Neural cell (in vitro differentiated cells): Measurements from ENCODE around the gene TSPAN4. TPM values are rescaled to one million over a fixed set of nuclear protein-coding genes. Genes with fewer than 3 reads are reported as not detected.

ENCODE experiments used
- H2AFZ ChIP-seq: fragments of 200-600, 300-800 bp; sonication (generic), shearing (Covaris generic); 2 replicates; pipeline ENCODE4 v1.6.0; 2014; ENCODE audit warnings: low read depth, mild to moderate bottlenecking, antibody characterized with exemption, low read length, moderate library complexity
- H3F3A ChIP-seq: fragments of 200-600 bp; shearing (Covaris generic); 2 replicates; pipeline ENCODE4 v1.6.1; 2016; ENCODE audit warnings: mild to moderate bottlenecking, moderate library complexity, mixed read lengths, antibody characterized with exemption, low read length; ENCODE audit not compliant: insufficient read depth, poor library complexity, severe bottlenecking
- H3K27ac ChIP-seq: fragments of 200-600, 300-800 bp; sonication (generic), shearing (Covaris generic); 2 replicates; pipeline ENCODE4 v1.5.1; 2014; ENCODE audit warnings: mild to moderate bottlenecking, low read length, moderate library complexity
- H3K27me3 ChIP-seq: fragments of 300-800, 200-600 bp; sonication (generic), shearing (Covaris generic); 2 replicates; pipeline ENCODE4 v1.6.0; 2014; ENCODE audit warnings: mild to moderate bottlenecking, low read depth, low read length, moderate library complexity; ENCODE audit not compliant: insufficient read depth
- H3K36me3 ChIP-seq: fragments of 300-800, 200-600 bp; sonication (generic), shearing (Covaris generic); 2 replicates; pipeline ENCODE4 v1.5.1; 2014; ENCODE audit warnings: mild to moderate bottlenecking, antibody characterized with exemption, low read length, moderate library complexity; ENCODE audit not compliant: insufficient read depth
- H3K4me2 ChIP-seq: fragments of 300-800, 200-600 bp; sonication (generic), shearing (Covaris generic); 2 replicates; pipeline ENCODE4 v1.6.0; 2014; ENCODE audit warnings: mild to moderate bottlenecking, low read length
- H3K4me3 ChIP-seq: fragments of 300-800, 200-600 bp; sonication (generic), shearing (Covaris generic); 2 replicates; pipeline ENCODE4 v1.5.1; 2014; ENCODE audit warnings: mild to moderate bottlenecking, low read length, moderate library complexity
- H3K79me2 ChIP-seq: fragments of 200-600 bp; shearing (Covaris generic); replicated peaks from 2 replicates; pipeline ENCODE4 v1.6.0; 2014; ENCODE audit warnings: mild to moderate bottlenecking, low read length, moderate library complexity; ENCODE audit not compliant: insufficient read depth
- H3K9ac ChIP-seq: fragments of 300-800, 200-600 bp; sonication (generic), shearing (Covaris generic); 2 replicates; pipeline ENCODE4 v1.6.1; 2016; ENCODE audit warnings: mild to moderate bottlenecking, low read length, mixed read lengths
- H3K9me2 ChIP-seq: fragments of 200-600 bp; shearing (Covaris generic); 2 replicates; pipeline ENCODE4 v1.6.1; 2016; ENCODE audit warnings: mild to moderate bottlenecking, low read length, mixed read lengths; ENCODE audit not compliant: insufficient read depth
- H3K9me3 ChIP-seq: fragments of 200-600, 300-800 bp; sonication (generic), shearing (Covaris generic); 2 replicates; pipeline ENCODE4 v1.6.1; 2016; ENCODE audit warnings: mild to moderate bottlenecking, mixed run types, low read length, moderate library complexity, mixed read lengths
- H4K20me1 ChIP-seq: fragments of 200-600 bp; shearing (Covaris generic); 2 replicates; pipeline ENCODE4 v1.6.1; 2016; ENCODE audit warnings: mild to moderate bottlenecking, mixed run types; ENCODE audit not compliant: insufficient read depth
- CTCF ChIP-seq: fragments of 450-650 bp; IDR thresholded peaks from 2 replicates; pipeline ENCODE4 v1.5.1; 2014; ENCODE audit warnings: antibody characterized with exemption, mild to moderate bottlenecking, moderate library complexity; ENCODE audit not compliant: poor library complexity, severe bottlenecking
- EP300 ChIP-seq: fragments of 450-650 bp; conservative IDR thresholded peaks from 2 replicates; pipeline ENCODE4 v1.6.1; 2014; ENCODE audit warnings: antibody characterized with exemption, mild to moderate bottlenecking, moderate library complexity; ENCODE audit not compliant: poor library complexity, severe bottlenecking
- MXI1 ChIP-seq: fragments of 450-650 bp; conservative IDR thresholded peaks from 2 replicates; pipeline ENCODE4 v1.6.1; 2014; ENCODE audit warnings: antibody characterized with exemption, mild to moderate bottlenecking; ENCODE audit not compliant: poor library complexity, severe bottlenecking
- POLR2AphosphoS5 ChIP-seq: IDR thresholded peaks from 2 replicates; pipeline ENCODE4 v1.6.1; 2012
- RAD21 ChIP-seq: fragments of 450-650 bp; conservative IDR thresholded peaks from 2 replicates; pipeline ENCODE4 v1.6.1; 2014; ENCODE audit warnings: antibody characterized with exemption, mild to moderate bottlenecking, moderate library complexity
- REST ChIP-seq: IDR thresholded peaks from 2 replicates; pipeline ENCODE4 v1.6.1; 2012; ENCODE audit warnings: borderline replicate concordance
- SMC3 ChIP-seq: fragments of 450-650 bp; conservative IDR thresholded peaks from 2 replicates; pipeline ENCODE4 v1.6.1; 2014; ENCODE audit warnings: antibody characterized with exemption, mild to moderate bottlenecking, moderate library complexity; ENCODE audit not compliant: poor library complexity
- polyA plus RNA-seq: library from polyadenylated mRNA; depleted of rRNA; stranded (reverse); fragments of >200 nt; gene quantifications from 2 replicates; pipeline ENCODE4 v1.2.3, GENCODE V29; 2014

TSPAN4 gene
- polyA plus RNA-seq, 1 donor from 2014 or later = 68.1 TPM

GRCh38 chr11:829847-830294 lies 12.8 kb upstream of the TSPAN4 start:
- Histone ChIP-seq H2AFZ (no peak overlapping the region), H3K4me3 (peak overlapping the region; percentile 69), H3K79me2 (no peaks in the 10 kb centered on the region), H3K36me3 (no peaks in the 10 kb centered on the region), H3K4me2 (no peak overlapping the region), H3K9ac (peak overlapping the region; percentile 9), H3K9me3 (no peaks in the 10 kb centered on the region), H3K27me3 (peaks cover 42% of the 10 kb centered on the region), H4K20me1 (no peaks in the 10 kb centered on the region), H3K27ac (no peak overlapping the region), H3K9me2 (no peaks in the 10 kb centered on the region), H3F3A (no peaks in the 10 kb centered on the region)
- TF ChIP-seq RAD21 (no peak), MXI1 (no peak), CTCF (no peak), EP300 (no peak), SMC3 (no peak), POLR2AphosphoS5 (no peak), REST (no peak)

GRCh38 chr11:830295-831117 lies 12.1 kb upstream of the TSPAN4 start:
- H3K4me2 ChIP-seq = no peak overlapping the region
- peak overlapping the region; percentile 69 for H3K4me3 ChIP-seq
- peak overlapping the region; percentile 29 for H3K9ac ChIP-seq
- TF ChIP-seq MXI1 (no peak), EP300 (no peak), POLR2AphosphoS5 (peak; percentile 27)
- H3F3A ChIP-seq = no peaks in the 10 kb centered on the region
- no peaks in the 10 kb centered on the region for H4K20me1 ChIP-seq
- H3K27ac ChIP-seq = no peak overlapping the region
- no peaks in the 10 kb centered on the region for H3K9me2 ChIP-seq
- no peak overlapping the region for H2AFZ ChIP-seq
- H3K9me3 ChIP-seq = no peaks in the 10 kb centered on the region
- H3K79me2 ChIP-seq = no peaks in the 10 kb centered on the region
- peaks cover 42% of the 10 kb centered on the region for H3K27me3 ChIP-seq
- H3K36me3 ChIP-seq = no peaks in the 10 kb centered on the region
